IMR-90 (cell line): Measurements from ENCODE around the gene RNF2.
A peak's percentile ranks its signal among the peaks of the same experiment; 100 is the strongest.

Experiments
- CEBPB ChIP-seq: IDR thresholded peaks from 2 replicates; pipeline ENCODE4 v1.6.1; 2012; ENCODE audit warnings: low read depth, low read length, improper control_type of control experiment
- CTCF ChIP-seq: conservative IDR thresholded peaks from 2 replicates; pipeline ENCODE4 v1.5.1; 2012; ENCODE audit warnings: mild to moderate bottlenecking, low read depth, low read length, improper control_type of control experiment
- MAZ ChIP-seq: IDR thresholded peaks from 2 replicates; pipeline ENCODE4 v1.6.1; 2012; ENCODE audit warnings: low read depth, mild to moderate bottlenecking, low read length, improper control_type of control experiment, moderate library complexity, borderline replicate concordance
- MXI1 ChIP-seq: IDR thresholded peaks from 2 replicates; pipeline ENCODE4 v1.6.1; 2012; ENCODE audit warnings: low read depth, mild to moderate bottlenecking, low read length, moderate library complexity, borderline replicate concordance
- POLR2A ChIP-seq: IDR thresholded peaks from 2 replicates; pipeline ENCODE4 v1.6.1; 2012; ENCODE audit warnings: mild to moderate bottlenecking, low read depth, low read length
- RAD21 ChIP-seq: IDR thresholded peaks from 2 replicates; pipeline ENCODE4 v1.6.1; 2012; ENCODE audit warnings: low read length, improper control_type of control experiment
- SMC3 ChIP-seq: fragments of 150-350 bp; IDR thresholded peaks from 2 replicates; pipeline ENCODE4 v1.6.1; 2016; ENCODE audit warnings: low read depth, mild to moderate bottlenecking, antibody characterized with exemption, low read length, moderate library complexity

DNA sequence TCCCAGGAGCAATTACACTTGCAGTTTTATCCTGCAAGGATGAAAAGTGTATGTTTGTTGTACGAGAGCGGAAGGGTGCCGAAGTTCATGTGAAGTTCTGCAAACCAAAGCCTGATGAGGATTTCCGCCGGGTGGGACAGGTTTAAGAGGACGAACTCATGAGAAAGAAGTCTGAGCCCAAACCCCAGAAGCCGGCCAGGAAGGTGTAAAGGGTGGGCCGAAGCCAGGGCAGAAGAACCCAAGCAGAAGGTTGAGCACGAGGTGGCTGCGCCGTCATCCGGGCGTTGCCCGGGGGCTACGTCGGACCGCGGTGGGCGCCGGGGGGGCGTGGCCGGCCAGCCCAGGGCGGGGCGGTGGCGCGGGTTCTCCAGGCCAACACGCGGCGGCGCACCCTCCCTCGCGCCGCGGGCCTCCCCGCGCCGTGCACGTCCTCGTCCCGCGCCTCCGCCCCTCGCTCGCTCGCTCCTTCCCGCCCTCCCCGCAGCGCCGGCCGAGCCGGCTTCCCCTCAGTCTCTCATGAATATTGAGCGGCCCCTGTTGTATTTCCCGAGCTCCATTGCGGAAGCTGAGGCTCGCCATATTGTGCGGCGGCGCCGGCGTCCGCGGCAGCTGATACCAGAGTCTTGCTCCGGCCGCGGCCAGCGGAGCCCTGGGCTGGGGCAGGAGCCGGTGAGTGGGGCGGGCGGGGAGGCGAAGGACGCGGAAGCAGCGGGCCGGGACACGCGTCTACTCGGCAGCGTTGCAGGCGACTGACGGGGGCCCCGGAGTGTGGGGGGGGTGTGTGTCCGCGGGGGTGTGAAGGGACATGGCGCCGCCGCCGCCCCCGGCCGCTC lies at the start of gene RNF2:
- TF ChIP-seq CTCF (no peak), MXI1 (peak; percentile 77; the same call in 1 of the 2 replicates), POLR2A (no peak), MAZ (no peak; the same call in 1 of the 2 replicates), SMC3 (no peak), CEBPB (no peak), RAD21 (no peak)
